ENCODE measurements around the gene F12.
A peak's percentile ranks its signal among the peaks of the same experiment; 100 is the strongest.

Gene F12

GRCh38 chr5:177399997-177400868, 9.1 kb downstream of the F12 start, which contains the start of gene PFN3:
Gene PFN3 (minus strand): TSS chr5:177400661. CDS start chr5:177400576, 85 bp downstream.
- TF ChIP-seq GATA3 (IDR thresholded peaks at IDR 0.05; ENCODE audit: low read depth, low read length) (no peak), GATA2 (IDR thresholded peaks at IDR 0.05; ENCODE audit: low read depth, low read length) (no peak)

- no peak for TF ChIP-seq GATA3 (IDR thresholded peaks at IDR 0.05; ENCODE audit: low read depth, low read length)
- no peak for TF ChIP-seq GATA2 (IDR thresholded peaks at IDR 0.05; ENCODE audit: low read depth, low read length)
Measured at GRCh38 chr5:177397875-177398390, 11.4 kb downstream of the F12 start.

- TF ChIP-seq GATA3 (IDR thresholded peaks at IDR 0.05; ENCODE audit: low read depth, low read length) (no peak), GATA2 (IDR thresholded peaks at IDR 0.05; ENCODE audit: low read depth, low read length) (no peak)
Measured at GRCh38 chr5:177396807-177397206, 12.6 kb downstream of the F12 start.

GRCh38 chr5:177396078-177396477, 13.3 kb downstream of the F12 start:
- TF ChIP-seq GATA2 (IDR thresholded peaks at IDR 0.05; ENCODE audit: low read depth, low read length), result no peak
- no peak for TF ChIP-seq GATA3 (IDR thresholded peaks at IDR 0.05; ENCODE audit: low read depth, low read length)

GRCh38 chr5:177393990-177394389, 15.4 kb downstream of the F12 start:
- TF ChIP-seq GATA2 (IDR thresholded peaks at IDR 0.05; ENCODE audit: low read depth, low read length), result no peak
- TF ChIP-seq GATA3 (IDR thresholded peaks at IDR 0.05; ENCODE audit: low read depth, low read length), result no peak

GRCh38 chr5:177393206-177393765, 16.1 kb downstream of the F12 start:
- no peak for TF ChIP-seq GATA3 (IDR thresholded peaks at IDR 0.05; ENCODE audit: low read depth, low read length)
- TF ChIP-seq GATA2 (IDR thresholded peaks at IDR 0.05; ENCODE audit: low read depth, low read length), result no peak

- no peak for TF ChIP-seq GATA2 (IDR thresholded peaks at IDR 0.05; ENCODE audit: low read depth, low read length)
- no peak for TF ChIP-seq GATA3 (IDR thresholded peaks at IDR 0.05; ENCODE audit: low read depth, low read length)
Measured at GRCh38 chr5:177392765-177393164, 16.6 kb downstream of the F12 start.

- TF ChIP-seq GATA2 (IDR thresholded peaks at IDR 0.05; ENCODE audit: low read depth, low read length) (peak; percentile 33; the same call in 1 of the 2 replicates), GATA3 (IDR thresholded peaks at IDR 0.05; ENCODE audit: low read depth, low read length) (no peak)
Measured at GRCh38 chr5:177390363-177391300, 18.7 kb downstream of the F12 start.

- TF ChIP-seq GATA3 (IDR thresholded peaks at IDR 0.05; ENCODE audit: low read depth, low read length), result no peak
- TF ChIP-seq GATA2 (IDR thresholded peaks at IDR 0.05; ENCODE audit: low read depth, low read length), result no peak
Measured at GRCh38 chr5:177389241-177390169, 19.9 kb downstream of the F12 start.

GRCh38 chr5:177388521-177389052, 20.8 kb downstream of the F12 start:
- TF ChIP-seq GATA2 (IDR thresholded peaks at IDR 0.05; ENCODE audit: low read depth, low read length) (no peak), GATA3 (IDR thresholded peaks at IDR 0.05; ENCODE audit: low read depth, low read length) (no peak)

GRCh38 chr5:177387405-177387804, 22.0 kb downstream of the F12 start:
- TF ChIP-seq GATA3 (IDR thresholded peaks at IDR 0.05; ENCODE audit: low read depth, low read length), result no peak
- no peak for TF ChIP-seq GATA2 (IDR thresholded peaks at IDR 0.05; ENCODE audit: low read depth, low read length)

- no peak for TF ChIP-seq GATA3 (IDR thresholded peaks at IDR 0.05; ENCODE audit: low read depth, low read length)
- TF ChIP-seq GATA2 (IDR thresholded peaks at IDR 0.05; ENCODE audit: low read depth, low read length), result no peak
Measured at GRCh38 chr5:177386542-177386941, 22.8 kb downstream of the F12 start.
